Stimulated activated CD8-positive, alpha-beta memory T cell treated with anti-CD3 and anti-CD28 coated beads, Interleukin-2, amount 100 ng/mL, for 48 hours (primary cell): ENCODE data around the gene ZNF550.
"Not testable (repeated sequence)": the region's sequence is repeated elsewhere in the genome, so short reads cannot be mapped to it uniquely, and the experiment has no call there.

Source experiments
- DNase-seq, 2 donors: peaks; one replicate each; pipeline ENCODE4 v3.0.0-alpha.2; 2020; ENCODE audit warnings: low read depth in 2 of 2

ZNF550 gene

GRCh38 chr19:57527136-57527881, 32.4 kb downstream of the ZNF550 start, which contains the start of gene ZNF549:
Gene ZNF549, plus strand, starts transcription at chr19:57527356. Its CDS starts 218 bp downstream, at chr19:57527574.
- peak; percentile 80 to 82 for DNase-seq

DNA sequence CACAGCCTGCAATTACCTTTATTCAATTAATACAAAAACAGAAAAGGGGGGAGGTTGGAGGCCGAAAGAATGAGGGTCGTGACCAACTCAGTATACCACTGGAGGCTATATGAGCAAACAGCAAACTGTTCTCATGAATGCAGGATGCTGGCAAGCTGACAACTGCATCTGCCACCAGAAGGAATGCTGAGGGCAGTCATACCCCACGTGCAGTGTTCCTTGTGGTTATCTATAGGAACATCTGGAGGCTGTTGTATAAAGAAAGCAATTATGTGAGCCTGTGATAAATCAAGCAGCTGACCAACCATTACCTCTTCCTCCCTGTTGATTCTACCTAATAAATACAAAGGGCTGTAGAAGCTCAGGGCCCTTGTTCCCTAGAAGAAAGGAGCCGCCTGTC, 41.6 kb downstream of the ZNF550 start:
- DNase-seq: not testable (repeated sequence)

DNA sequence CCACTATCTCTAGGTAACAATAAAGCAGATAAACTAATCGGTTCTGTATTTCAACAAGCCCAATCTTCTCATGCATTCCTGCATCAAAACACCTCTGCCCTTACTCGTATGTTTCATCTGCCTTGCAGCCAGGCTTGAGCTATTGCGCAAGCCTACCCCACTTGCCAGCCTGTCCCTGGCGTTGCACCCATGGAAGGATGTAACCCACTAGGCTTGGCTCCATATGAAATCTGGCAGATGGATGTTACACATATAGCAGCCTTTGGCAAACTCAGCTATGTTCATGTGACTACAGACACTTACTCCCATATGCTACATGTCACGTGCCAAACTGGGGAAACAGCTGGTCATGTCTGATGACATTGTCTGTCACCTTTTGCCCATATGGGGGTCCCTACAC, 44.4 kb downstream of the ZNF550 start:
- no peak for DNase-seq

- no peak for DNase-seq
Measured at GRCh38 chr19:57512845-57513244, 46.8 kb downstream of the ZNF550 start.

- DNase-seq: no peak
Measured at GRCh38 chr19:57511484-57511883, 48.2 kb downstream of the ZNF550 start.

DNA sequence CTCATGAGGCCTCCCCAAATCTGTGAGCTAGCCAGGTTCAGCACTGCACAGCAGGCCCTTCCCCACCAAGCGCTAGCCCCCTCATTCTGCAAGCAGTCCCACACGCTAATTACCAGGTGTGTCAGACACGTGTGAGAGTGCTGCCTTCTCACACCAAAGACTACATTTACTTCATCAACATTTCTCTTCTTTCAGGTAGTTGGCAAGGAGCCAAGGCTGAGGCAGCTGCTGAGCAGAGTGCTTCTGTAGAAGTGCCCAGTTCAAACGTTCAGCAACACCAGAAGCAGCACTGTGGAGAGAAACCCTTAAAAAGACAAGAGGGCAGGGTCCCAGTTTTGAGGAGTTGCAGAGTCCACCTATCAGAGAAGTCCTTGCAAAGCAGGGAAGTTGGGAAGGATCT, 53.5 kb downstream of the ZNF550 start:
- DNase-seq: no peak

DNA sequence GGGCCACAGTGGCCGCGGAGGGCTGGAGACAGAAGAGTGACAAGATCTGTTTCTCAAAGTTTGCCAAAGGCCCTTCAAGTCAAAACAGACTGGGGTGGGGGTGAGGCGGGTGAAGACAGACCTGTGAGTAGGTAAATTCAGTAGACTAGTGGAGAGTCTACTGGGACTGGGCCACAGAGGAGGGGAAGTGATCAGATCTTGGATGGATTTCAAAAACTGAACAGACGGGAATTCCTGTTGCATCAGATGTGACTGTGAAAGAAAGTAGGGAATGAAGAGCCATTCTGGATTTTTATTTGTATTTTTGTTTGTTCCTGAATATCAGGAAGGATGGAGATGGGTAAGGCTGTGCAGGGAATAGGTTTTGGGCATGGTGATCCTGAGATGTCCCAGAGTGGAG, 59.3 kb downstream of the ZNF550 start:
- DNase-seq: not testable (repeated sequence)

GRCh38 chr19:57499680-57500395, 59.8 kb downstream of the ZNF550 start, which contains the start of gene ZNF773:
Gene ZNF773, plus strand, starts transcription at chr19:57499938. Its CDS starts 143 bp downstream, at chr19:57500081.
- peak; percentile 93 to 94 for DNase-seq

GRCh38 chr19:57499332-57499679, 60.4 kb downstream of the ZNF550 start:
- DNase-seq: not testable (repeated sequence)

GRCh38 chr19:57488299-57488644, 71.4 kb downstream of the ZNF550 start:
- DNase-seq: not testable (repeated sequence)

GRCh38 chr19:57487477-57488298, 72.0 kb downstream of the ZNF550 start, which contains the start of gene ZNF419:
Gene ZNF419, plus strand, starts transcription at chr19:57487750. Its CDS starts 201 bp downstream, at chr19:57487951.
- DNase-seq: peak; percentile 83 to 93
